ENCODE results near the gene CCDC187.
"Not testable (repeated sequence)": the region's sequence is repeated elsewhere in the genome, so short reads cannot be mapped to it uniquely, and the experiment has no call there.

Gene CCDC187
- total RNA-seq: 0 to 6.4 (median 0) reads per million in 17 experiments

DNA sequence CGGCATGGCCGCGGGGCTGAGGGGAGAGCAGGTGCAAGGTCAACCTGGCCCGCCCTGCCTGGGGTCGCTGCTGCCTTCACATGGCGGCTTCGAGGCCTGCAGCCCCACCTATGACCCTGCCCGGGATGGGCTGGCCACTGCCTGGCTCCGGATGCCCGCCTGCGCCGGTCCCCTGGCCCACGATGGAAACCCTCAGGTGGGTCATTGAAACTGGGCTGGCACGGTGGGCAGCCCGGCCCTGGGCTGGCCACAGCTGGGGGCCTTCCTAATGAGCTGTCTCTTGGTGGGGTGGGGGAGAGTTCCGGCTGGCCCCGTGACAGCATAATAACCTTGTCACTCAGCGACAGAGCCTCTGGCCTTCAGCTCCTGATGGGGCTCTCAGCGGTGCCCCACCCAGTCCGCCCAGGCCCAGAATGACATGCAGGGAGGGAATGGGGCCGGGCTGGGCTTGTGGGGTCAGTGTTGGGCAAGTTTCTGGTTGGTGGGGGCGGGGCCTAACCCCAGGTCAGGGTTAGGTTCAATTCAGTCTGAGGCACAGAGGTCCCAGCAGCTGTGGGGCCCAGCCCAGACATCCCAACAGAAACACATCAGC is at the start of gene CCDC187:
CCDC187 (minus strand) TSS at position 270 of the 592 bp plus-strand sequence; CDS start at position 6, 264 bp downstream.
- no peak for DNase-seq

DNA sequence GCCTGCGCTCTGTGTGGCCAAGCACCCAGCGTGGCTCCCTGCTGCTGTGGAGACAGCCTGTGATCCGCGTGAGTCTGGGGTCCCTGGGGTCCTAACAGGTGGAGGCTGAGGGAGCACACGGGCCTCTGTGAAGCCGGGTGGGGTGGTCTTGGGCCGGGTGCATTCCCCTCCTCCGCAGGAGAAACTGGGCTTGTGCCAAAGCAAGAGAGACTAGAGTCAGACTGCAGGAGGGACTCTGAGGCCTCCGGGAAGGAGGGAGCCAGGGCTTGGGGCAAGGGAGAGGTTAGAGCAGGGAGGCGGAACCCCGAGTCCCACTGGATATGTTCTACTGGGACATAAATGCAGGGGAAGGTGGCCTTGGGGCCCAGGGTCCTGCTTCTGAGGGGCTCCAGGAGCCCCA is 49.2 kb upstream of the CCDC187 start:
- no peak for DNase-seq

DNA sequence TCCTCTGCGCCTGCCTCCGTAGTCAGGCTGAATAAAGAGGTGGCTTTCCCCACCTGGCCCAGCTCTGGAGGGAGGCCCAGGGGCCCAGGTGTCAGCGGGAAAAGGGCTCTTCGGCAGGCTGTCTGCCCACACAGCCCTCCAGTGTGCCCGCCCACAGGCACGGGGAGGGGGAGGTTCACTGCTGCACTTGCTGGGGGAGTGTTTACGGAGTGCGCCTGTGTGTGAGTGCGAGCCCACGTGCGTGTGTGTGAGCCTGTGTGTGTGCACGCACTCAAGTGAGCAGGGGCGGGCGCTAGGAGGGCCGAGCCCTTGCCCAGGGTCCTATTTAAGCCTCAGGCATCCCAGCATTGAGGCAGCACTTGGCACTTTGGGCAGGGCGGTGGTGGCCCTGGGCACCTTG is 48.8 kb upstream of the CCDC187 start:
- DNase-seq: no peak

DNA sequence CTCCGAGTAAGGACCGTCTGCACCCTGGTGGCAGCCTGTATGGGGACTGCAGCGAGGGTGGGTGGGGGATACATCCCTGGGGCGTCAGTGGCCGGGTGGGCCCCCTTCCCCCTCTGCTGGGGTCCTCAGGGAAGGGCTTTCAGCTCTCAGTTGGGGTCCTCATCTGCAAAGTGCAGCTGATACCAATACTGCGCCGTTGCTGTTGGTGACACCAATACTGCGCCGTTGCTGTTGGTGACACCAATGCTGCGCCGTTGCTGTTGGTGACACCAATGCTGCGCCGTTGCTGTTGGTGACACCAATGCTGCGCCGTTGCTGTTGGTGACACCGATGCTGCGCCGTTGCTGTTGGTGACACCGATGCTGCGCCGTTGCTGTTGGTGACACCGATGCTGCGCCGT is 48.0 kb upstream of the CCDC187 start:
- DNase-seq: not testable (repeated sequence)

DNA sequence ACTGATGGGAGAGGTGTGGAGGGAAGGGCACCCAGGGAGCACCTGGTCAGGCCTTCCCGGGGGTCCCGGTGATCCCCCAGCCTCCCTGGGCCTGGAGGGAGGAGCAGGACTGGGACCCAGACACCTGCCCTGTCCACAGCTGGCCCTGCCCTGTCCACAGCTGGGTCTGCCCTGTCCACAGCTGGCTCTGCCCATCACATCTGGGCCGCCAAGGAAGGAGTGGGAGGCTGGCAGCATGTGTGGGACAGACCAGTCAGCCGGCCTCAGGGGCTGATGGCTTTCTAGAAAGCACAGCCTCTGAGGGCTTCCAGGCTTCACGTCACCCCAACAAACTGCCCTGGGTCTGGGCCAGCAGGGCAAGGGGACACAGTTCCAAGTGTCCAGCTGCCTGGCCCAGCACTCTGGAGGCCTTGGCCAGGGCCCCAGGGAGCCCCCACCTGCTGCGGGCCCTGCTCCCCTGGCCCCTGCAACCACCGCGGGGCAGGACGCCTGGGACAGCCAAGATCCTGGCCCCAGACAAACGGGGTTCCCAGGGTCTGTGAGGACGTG is 47.4 kb upstream of the CCDC187 start:
- DNase-seq: no peak

DNA sequence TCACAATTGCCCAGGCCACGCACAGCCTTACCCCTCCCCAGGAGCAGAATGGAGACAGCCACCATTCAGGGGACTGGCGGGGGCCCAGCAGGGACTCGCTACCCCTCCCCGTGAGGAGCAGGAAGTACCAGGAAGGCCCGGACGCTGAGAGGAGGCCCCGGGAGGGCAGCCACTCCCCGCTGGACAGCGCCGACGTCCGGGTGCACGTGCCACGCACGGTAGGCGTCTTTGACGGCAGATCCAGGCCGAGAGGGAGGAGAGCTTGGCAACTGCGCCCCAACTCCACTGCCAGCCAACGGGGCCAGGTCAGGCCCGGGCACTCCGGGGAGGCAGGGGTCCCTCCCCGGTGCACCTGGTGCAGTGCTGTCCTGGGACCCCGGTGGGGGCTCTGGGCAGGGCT is 45.7 kb upstream of the CCDC187 start:
- DNase-seq: no peak

DNA sequence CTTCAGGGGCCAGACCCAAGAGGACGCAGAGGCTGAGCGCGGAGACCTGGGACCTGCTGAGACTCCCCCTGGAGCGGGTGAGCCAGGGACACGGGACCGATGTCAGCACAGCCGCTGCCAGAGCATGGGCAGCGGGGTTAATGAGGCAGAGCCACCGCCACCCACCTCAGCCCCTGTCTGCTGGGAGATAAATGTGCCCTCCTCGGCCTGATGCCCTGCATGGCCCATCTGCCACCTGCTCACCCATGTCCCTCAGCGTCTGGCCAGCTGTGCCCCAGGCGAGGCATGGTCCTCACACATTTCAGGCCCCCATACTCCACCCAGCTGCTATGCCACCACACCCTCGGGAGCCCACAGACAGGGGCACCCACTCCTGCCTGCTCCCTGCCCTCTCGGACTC is 44.8 kb upstream of the CCDC187 start:
- DNase-seq: no peak

DNA sequence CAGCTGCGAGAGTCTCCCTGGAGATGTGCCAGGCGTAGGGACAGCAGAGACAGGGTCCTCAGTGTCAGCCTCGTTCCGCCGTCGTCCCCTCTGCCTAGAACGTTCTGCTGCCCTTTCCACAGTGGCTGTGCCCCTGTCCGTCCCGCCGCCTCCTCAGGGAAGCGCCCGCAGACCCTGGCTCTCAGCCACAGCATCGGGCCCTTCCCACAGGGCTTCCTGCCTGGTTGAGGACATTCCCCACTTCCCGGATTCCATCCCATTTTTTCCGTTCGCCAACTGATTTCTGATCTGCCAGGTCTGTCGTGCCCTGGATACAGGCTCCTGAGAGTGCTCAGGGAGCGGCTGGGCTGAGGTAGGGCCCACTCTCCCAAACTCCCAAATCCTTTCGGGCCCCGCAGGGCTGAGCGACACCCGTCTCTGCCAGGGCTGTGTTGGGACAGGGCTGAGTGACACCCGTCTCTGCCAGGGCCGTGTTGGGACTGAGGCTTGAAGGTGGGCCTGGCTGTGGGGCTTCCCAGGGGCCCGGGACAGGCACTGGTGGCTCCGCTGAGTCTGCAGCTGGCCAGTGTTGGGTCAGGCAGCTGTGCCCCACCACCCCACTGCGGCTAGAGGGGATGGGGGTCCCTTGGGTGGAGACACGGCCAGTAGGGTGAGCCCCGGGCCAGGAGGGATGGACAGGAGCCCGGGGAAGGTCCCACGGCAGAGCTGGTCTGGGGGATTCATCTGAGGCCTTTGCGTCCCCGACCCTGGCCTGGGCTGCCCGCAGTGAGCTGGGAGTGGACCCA is 43.8 kb upstream of the CCDC187 start:
- no peak for DNase-seq

DNA sequence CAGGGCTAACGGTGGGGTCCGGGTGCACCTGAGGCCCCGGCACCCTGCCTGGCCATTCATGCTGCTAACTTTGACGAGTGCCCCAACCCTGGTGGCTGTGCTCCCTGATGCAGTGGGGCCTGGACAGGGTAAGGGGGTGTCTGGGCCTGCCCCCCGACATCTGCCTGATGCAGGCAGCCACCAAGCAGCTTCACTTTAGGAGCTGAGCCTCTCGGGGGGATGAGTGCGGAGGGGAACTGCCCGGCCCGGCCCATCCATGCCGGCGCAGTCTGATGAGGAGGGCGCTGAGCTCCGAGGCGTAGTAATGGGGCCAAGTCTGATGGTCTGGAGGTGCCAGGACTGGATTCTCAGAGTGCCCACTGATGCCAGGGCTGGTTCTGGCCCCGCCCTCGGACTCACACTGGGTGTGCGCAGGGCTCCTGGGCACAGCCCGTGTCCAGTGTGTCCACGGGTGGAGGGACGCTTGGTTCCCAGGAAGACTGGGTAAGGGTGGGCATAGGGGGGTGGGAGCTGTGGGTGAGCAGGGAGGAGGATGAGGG is 43.1 kb upstream of the CCDC187 start:
- DNase-seq: no peak

DNA sequence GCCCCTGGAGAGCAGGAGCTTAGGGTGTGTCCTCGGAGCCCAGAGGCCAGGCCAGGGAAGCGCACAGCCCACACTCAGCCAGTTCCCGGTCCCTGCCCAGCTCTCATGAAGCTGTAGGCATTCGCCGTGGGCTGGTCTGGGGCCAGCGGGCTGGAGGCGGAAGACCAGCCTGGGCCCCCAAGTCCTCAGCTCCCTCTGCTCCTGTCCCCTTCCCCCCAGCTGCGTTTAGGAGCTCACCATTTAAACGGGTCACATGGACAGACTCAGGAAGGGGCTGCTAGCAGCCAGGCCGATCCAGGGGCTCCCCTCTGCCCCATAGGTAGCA is 42.2 kb upstream of the CCDC187 start:
- no peak for DNase-seq

DNA sequence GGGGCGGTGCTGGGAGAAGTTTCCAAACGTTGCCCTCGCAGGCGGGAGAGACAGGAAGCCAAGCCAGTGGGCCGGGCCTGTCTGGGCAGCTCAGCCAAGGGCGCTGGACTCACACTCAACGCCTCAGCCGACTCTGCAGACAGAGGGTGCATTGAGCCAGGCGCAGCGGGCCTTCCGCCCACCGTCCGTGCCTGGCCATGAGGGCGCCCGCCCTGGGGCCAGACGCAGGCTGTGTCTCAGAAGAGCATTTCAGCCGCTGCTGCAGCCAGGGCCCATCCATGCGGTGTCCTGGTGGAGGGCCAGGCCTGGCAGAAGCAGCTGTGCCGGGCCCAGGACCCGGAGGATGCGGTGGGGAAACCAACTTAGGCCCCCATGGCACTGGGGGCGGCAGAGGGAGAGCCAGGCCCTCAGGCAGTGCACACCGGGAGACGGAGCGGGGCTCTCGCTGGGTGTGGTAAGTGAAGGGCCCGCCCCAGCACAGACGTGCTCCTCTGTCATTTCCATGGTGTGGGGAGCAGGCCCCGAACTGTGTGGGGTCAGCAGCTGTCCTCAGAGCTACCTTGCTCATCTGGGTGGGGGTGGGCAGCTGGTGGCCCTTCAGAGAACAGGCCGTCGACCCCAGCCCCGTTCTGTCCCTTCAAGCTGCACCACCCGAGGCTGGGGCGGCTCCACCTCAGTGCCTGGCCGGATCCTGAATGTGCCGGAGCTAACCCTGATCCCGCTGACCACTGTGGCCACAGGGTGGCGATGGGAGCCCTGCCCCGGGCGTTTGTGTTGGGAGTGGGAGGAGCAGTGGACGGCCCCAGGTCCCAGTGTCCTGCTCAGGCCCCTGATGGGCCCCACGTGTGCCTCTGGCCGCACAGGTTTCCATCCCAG is 41.6 kb upstream of the CCDC187 start:
- DNase-seq: peak in 3 of 4 experiments; percentile 15 to 46 (median 22)

DNA sequence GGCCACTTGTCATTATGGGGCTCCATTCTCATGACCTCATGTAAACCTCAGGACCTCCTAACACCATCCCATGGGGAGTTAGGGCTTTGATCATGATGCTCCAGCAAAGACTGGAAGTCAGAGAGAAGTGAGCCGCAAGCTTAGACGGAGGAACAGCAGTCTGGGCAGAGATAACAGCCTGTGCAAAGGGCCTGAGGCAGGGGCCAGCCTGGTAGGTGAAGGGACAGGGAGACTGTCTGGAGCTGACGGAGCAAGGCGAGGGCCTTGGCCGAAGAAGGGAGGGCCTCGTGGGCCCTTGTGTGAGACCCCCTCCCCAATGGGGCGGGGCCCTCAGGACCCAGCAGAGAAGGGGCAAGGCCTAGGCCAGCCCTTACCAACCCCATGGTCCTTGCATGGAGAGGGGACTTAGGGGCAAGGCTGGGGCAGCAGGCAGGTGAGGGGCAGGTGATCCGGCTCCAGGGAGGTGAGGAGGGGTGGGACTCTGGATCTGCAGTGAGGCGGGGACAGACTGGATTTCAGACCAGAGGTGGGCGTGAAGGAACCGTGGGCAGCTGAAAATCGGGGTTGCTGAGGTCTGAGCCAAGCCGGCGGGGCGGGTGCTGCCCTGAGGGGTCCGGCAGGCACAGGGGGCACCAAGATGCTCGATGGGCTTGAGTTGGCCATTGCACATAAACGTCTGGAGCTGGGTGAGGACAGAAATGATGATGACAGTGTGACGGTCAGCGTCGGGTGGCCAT is 40.8 kb upstream of the CCDC187 start:
- no peak for DNase-seq

DNA sequence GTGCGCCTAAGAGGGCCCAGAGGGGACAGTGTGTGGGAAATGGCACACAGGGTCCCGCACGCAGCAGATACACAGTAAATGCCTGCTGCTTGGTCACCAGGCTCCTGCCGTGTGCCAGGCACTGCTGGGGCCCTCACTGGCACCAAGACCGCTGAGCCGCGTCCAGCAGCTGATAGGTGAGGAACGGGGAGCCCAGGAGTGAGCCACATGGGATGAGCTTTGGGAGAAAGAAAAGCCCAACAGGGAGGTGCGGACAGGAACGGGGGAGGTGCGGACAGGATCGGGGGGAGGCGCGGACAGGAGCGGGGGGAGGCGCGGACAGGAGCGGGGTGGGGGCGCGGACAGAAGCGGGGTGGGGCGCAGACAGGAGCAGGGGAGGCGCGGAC is 40.0 kb upstream of the CCDC187 start:
- DNase-seq: no peak

DNA sequence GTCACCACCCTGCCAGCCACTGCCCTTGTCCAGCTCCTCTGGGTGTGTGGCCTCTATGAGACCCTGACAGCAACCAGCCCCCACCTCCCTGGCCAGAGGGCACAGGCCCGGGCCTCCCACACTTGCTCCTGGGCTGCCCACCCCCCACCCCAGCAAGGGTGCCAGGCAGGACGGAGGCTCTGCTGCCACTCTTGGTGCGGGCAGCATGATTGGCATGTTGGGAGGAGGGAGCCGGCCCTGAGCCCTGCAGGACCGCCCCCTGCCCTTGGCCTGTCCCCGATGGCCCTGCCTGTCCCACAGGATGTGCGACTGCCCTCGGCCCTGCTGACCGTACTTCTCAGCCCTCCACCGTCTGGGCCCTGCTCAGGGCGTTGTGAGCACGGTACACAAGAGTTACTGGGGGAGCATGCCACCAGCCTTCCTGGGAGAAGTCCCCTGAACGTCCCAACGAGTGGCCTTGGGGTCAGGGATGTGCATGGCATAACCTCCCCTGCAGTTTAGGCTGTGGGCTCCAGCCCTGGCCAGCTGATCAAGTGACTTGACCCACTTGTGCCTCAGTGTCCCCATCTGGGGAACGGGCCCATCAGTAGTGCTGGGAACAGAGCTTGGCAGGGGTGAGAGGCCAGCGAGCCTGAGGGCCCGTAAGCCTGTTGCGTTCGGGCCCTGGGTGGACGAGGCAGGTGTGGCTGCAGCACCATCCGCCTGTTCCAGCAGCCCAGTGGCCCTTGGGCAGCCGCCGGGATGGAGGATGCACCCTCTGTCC is 39.4 kb upstream of the CCDC187 start:
- no peak for DNase-seq

DNA sequence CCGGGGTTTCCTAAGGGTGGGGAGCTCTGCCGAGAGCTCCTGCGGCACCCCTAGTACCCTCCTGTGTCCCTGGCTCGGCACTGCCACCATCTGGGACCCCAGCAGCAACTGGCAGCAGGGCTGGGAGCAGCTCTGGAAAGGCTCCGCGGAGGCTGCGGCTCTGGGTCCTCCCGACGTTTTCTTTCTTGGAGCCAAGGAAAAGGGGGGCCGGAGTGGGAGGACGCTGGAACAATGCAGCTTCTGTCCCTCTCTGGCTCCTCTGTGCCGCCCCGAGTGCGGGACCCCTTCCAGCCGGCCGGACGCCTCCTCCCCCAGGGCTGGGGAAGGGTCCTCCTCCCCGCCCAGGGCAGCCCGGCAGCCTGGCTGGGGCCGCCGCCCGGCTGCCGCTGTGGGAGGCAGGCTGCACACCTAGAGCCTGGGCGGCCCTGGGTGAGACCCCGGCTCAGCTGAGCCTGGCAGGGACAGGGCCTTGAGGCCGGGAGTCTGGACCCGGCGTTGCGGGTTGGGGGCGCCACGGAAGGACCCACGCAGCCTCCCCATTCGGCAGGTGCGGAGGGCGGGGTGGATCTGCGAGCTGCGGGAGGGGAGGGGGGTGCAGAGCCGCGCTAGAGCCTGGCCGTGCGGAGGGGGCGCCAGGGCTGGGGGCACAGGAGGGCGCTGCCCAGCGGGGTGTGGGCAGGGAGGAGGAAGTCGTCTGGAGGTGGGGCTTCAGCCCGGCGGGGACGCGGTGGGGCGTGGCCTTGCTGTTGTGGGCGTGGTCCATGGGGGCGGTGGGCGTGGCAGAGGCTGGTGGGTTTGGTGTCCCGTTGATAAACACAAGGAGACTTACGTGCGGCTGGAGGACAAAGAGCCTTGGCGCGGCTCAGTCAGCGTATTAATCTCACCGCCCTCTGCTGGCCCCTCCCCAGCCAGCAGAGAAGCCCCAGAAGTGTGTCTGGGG is 38.6 kb upstream of the CCDC187 start:
- peak; percentile 76 to 87 (median 84) for DNase-seq

DNA sequence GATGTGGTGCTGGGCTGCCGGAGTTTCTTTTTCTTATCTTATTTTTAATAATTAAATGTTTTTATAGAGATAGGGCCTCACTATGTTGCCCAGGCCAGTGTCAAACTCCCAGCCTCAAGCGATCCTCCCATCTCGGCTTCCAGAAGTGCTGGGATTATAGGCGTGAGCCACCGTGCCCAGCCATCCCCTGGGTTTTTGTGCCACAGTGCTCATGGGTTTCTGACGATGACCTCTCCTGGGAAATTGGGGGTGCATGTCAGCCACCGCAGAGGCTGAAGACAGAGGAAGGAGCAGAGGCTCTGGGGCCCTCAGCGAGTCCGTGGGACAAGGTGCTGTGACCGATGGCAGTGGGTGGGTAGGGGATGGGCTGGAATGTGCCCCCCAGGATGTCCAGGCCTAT is 37.9 kb upstream of the CCDC187 start:
- DNase-seq: no peak

DNA sequence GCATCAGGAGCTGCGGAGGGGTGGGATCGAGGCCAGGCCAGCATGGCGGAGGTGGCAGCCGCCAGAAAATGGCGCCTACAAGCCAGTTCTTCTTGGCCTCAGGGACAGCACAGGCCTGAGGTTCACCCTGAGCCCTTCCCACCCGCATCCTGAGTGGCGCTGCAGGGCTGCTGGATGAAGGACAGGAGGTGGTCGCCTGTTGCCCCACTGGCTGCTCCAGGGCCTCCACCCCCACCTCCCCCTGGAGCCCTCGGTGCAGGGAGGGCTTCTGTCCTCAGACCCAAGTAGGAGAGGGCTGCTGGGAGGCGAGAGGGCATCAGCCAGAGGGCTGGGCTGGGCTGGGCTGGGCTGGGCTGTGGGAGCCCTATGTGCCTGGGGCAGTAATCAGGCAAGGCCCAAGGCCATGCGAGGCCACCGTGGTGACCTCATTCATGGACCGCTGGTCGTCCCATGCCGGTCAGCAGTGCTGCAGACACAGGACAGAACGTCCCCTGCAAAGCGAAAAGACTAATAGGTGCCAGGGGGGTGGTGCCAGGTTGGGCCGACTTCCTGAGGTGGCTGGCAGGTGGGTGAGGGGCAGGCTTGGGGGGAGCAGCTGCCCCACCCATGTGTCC is 37.3 kb upstream of the CCDC187 start:
- no peak for DNase-seq

DNA sequence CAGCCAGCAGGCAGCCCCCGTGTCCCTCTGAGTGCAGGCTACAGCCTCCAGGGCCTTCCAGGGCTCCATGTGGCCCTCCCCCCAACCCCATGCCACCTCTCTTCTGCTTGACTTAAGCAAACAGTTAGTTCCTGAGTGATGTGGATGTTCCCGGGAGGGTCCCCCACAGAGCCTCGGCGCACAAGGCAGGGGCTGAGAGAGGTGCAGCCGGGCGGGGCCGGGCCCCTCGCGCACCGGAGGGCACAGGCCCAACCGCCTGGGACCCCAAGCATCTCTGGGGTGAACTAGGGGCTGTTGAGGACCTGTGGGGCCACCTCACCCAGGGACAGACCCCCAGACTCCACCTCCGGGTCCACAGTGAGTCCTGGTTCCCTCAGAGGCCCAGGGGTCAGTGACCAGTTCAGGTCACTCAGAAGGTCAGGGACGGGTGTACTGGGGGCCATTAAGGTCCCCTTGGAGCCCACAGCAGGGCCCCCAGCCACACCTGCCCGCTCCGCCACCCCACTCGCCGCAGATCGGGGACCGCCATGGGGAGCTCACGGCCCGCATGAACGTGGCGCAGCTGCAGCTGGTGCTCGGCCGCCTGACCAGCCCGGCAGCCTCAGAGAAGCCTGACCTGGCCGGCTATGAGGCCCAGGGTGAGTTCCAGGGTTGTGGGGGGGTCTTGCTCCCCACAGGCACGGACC is 36.6 kb upstream of the CCDC187 start:
- no peak for DNase-seq

DNA sequence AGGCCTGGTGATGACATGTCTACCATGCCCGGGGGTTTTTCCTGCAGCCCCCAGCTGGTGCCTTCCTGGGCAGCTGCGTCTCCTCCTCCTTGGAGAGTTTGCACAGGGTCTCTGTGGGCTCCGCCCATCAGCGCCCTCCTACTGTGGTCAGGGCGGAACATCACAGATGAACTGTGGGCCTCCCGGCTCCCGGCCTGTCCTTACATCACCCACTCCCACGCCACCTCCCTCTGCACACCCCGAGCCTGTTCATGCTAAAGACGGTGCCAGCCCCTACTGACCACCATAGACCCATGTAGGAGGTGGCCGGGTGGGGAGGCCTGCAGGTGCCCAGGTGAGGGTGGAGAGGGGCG is 36.0 kb upstream of the CCDC187 start:
- no peak for DNase-seq

Data from suppressor macrophage (primary cell).